Left ventricle myocardium superior (tissue), 1 donor: ENCODE data around the gene SETBP1. TPM values are rescaled to one million over a fixed set of nuclear protein-coding genes. Genes with fewer than 3 reads are reported as not detected.

Experiments used
- ATAC-seq: fragments of 200-7000 bp; cut with Tn5 transposase; one replicate; pipeline ENCODE4 v1.9.1; 2020; ENCODE audit warnings: mild to moderate bottlenecking, moderate library complexity
- DNase-seq: peaks from one replicate; pipeline ENCODE4 v3.0.0-alpha.2; 2020
- intact Hi-C: fragments of 100-400 bp; cut with micrococcal nuclease; formaldehyde crosslinking; loops from one replicate; pipeline ENCODE4 v1.11.0; 2022
- total RNA-seq: library from RNA; stranded (reverse); fragmentation: NEBNext Ultra II Directional; extraction: Animal tissue kit (Norgen Biotek cat#: 25700); gene quantifications from one replicate; pipeline ENCODE4 v1.2.1, GENCODE V29; 2021
- donor health status: DM: no; HTN: yes; CAD: no; lungs with severe emphysema.

The SETBP1 gene
- total RNA-seq, 1 donor from 2014 or later: 6.7 TPM

GRCh38 chr18:44924785-44925499 lies 244.3 kb downstream of the SETBP1 start:
- DNase-seq: no peak
- intact Hi-C loops: no loop called here
- ATAC-seq: peak; percentile 43

DNA sequence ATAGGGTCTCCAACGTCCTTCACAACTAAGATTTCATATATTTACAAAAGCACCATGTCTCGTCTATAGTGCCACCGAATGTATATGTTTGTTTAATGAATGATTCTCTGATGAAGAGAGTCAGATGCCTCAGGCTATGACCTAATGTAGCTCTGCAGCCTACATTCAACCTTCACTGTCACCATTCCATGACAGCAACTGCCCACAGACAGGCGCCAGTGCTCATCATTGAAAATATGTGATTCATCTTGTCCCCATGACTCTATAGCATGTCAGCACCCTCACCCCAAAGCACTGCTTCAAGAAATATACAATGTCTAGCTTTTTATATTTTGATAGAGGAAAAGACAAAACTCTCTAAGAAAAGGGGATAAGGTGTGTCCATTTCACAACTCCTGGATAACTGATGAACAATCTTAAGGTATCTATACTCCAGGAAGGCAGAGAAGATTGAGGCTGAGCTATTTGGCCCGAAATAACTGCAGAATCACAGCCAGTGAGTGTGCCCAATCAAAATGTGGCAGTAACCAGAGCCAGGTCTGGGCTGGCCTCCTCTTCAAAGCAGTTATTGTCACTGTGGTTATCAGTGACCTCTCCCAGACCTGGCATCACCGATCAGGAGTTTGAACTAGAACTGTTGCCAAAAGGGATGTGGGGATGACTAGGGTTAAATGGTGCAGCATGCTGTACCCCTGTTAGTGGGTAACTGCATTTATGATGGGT lies 246.6 kb downstream of the SETBP1 start:
- no peak for DNase-seq
- intact Hi-C loops: no loop called here
- no peak for ATAC-seq

- intact Hi-C loops: no loop called here
- ATAC-seq (no peak), DNase-seq (no peak)
Observed at GRCh38 chr18:44934901-44935300, 254.2 kb downstream of the SETBP1 start.

GRCh38 chr18:44935455-44935854 lies 254.8 kb downstream of the SETBP1 start:
- DNase-seq (no peak), ATAC-seq (no peak)
- intact Hi-C loops: no loop called here

DNA sequence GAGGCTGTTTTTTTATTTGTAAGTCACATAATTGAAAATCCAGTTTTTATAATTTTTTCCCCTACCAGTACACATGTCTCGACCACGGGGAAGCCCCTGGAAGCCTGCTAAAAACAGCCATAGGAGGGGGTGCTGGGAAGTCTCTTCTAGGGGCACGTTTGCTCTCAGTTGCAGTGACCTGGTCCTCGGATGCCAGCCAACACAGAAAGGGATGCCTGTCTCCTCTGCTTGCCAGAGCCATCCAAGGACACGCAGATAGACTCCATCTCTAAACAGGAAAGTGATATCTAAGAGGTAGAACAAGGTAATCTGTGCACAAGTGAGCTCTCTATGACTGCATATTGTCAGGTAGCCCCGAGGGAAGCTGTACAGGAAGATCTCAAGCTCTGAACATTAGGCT lies 255.8 kb downstream of the SETBP1 start:
- DNase-seq: peak; percentile 37
- intact Hi-C loops: no loop called here
- peak; percentile 69 for ATAC-seq

DNA sequence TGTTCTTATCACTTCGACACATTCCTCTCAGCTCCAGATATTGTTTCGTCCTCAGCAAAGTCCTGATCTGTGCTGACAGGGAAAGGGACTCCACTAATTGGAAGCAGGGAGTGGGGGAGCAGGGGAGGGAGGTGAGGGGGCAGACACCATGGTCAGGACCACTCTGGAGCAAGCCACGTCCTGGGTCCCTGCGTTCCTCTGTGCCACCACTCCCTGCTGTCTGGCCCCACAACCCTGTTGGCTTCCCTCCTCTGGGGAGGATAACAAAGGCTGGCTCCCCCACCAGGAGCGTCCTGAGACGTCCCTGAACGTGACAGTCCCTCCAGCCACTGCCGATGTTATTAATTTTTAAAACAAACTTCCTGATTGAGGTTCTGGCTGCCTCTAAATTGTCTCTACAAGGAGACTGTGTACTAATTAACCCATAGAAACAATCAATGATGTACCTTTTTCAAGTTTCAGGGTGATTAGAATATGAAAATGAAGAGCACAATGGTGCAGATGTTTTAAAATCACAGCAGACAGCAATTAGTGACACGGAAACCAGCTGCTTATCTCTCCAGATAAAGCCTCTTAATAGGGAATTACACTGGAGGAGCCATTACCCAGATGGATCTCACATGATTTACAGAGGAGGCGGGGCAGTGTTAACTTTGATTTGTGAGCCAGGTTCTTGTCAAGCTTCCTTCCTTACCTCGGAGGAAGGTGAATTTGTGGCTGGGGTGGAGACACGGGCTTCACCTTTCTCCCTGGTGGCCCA lies 257.5 kb downstream of the SETBP1 start:
- DNase-seq: no peak
- ATAC-seq: peak; percentile 27
- intact Hi-C loops: no loop called here

DNA sequence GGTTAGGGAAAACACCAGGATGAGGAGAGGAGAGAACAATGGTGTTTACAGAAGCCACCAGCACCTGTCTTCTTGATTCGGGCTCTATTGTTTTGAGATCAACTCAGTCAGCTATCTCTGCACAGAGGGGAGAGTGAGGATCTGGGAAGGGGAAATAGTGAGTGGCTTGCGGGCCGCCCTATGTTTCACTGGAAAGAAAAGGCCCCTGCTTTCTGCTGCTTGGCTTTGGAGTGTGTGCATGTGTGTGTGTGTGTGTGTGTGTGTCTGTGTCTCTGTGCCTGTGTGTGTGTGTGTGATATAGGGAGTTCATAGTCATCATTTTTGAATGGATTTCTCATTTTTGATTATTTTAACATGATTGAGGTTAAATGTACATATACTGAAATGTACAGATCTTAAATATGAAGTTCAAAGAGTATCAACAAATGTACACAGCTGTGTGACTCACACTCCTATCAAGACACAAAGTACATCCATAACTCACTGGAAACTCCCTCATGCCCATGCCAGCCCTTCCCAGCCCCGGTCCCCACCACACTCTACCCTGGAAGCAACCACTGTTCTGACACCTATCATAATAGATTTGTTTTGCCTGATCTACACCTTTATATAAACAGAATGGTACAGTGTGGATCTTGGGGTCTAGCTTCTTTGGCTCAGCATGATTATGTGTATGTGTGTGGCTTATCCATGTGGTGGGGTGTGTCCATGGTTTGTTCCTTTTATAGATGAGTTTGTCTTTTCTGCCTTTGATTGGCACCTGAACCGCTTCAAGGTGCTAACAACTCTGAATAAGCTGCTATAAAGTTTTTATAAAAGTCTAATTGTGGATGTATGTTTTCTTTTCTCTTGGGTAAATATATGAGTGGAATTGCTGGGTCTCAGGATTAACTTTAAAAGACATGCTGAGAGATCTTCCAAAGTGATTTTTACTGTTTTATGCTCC lies 258.3 kb downstream of the SETBP1 start:
- DNase-seq: no peak

GRCh38 chr18:44941516-44941915 lies 260.8 kb downstream of the SETBP1 start:
- DNase-seq (no peak), ATAC-seq (no peak)
- intact Hi-C loops: no loop called here

More for the DNA sequence above, 258.3 kb downstream of the SETBP1 start:
- intact Hi-C loops: no loop called here
- ATAC-seq: no peak

GRCh38 chr18:44942073-44942472 lies 261.4 kb downstream of the SETBP1 start:
- intact Hi-C loops: no loop called here
- no peak for DNase-seq
- no peak for ATAC-seq

- intact Hi-C loops: no loop called here
- no peak for ATAC-seq
- no peak for DNase-seq
Observed at GRCh38 chr18:44943311-44943881, 262.7 kb downstream of the SETBP1 start.

DNA sequence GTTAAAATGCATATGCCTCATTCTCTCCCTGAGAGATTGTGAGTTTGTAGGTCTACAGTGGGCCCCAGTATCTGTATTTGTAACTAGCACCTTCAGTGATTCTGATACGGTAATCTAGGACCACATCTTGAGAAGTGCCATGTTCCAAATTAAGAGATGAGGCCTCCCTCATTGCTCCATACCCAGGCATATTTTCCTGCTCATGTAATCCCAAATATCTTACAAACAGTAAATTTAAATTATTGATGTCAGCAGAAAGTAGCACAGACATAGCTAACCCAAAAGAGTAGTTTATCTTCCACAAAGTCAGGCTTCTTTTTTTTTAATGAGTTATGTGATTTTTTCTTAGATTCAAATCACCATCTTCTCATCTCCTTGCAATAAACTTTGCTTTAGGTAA lies 263.8 kb downstream of the SETBP1 start:
- ATAC-seq: no peak
- DNase-seq: no peak
- intact Hi-C loops: no loop called here

DNA sequence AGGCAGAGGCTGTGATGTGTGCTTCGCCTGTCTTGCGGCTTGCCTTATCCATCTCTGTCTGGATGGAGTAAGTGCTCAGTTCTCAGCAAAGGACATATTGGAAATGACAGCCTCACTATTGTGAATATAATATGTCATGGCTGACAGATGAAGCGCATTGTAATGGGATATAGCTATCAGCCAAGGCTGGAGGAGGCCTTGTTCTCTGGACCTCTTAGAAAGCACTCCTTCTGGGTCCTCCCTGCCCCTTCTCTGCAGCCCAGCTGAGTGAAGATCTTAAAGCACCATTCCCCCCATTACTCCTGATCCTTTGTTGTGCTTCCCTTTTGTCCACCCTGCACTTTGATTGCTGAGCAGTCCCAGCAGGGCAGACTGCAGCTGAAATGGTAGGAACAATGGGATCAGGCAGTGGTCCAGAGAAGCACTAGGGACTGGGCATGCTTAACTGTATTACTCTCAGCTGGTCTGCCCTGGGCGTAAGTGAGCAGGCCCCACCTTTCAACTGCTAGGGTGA lies 265.3 kb downstream of the SETBP1 start:
- intact Hi-C loops: no loop called here

DNA sequence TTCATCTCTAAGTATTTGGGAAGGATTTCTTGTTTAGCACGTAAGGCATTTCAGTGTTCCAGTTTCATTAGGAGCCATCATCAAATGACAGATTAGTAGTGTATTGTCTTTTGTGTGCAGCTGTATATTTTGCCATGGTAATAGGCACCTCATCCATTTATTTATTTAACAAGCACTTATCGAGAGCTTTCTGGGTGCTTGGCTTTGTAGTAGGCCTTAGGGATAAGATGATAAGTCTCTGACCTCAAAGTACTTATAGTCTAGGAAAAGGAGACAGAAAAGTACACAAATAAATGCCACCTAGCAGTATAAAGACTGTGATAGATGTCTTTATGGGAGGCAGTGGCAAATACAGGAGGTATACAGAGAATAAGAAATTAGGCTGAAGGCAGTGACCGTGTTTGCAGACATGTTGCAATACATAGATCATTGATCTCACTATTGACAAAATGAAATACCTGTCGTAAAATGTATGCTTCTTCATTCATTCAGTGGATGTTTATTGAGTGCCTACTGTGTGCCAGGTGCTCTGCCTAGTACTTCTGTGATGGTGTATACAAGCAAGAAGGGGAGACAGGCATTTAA lies 265.9 kb downstream of the SETBP1 start:
- DNase-seq (no peak), ATAC-seq (no peak)
- intact Hi-C loops: no loop called here

More for the DNA sequence above, 265.3 kb downstream of the SETBP1 start:
- no peak for DNase-seq
- ATAC-seq: no peak

GRCh38 chr18:44949967-44950366 lies 269.3 kb downstream of the SETBP1 start:
- ATAC-seq: no peak

GRCh38 chr18:44950685-44951195 lies 270.1 kb downstream of the SETBP1 start:
- intact Hi-C loops: no loop called here
- DNase-seq (no peak), ATAC-seq (no peak)

More at GRCh38 chr18:44949967-44950366, 269.3 kb downstream of the SETBP1 start:
- intact Hi-C loops: no loop called here
- no peak for DNase-seq

DNA sequence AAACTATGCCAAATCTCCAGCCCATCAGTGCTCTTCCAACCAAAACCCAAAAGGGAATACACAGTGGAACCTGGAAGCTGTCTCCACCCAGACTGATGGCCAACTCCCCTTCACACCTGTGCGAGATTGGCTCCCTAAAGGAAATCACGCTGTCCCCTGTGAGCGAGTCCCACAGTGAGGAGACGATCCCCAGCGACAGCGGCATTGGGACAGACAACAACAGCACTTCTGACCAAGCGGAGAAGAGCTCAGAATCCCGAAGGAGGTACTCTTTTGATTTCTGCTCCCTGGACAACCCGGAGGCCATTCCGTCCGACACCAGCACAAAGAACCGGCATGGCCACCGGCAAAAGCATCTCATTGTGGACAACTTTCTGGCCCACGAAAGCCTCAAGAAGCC lies 271.1 kb downstream of the SETBP1 start:
- no peak for ATAC-seq
- no peak for DNase-seq
- intact Hi-C loops: no loop called here

DNA sequence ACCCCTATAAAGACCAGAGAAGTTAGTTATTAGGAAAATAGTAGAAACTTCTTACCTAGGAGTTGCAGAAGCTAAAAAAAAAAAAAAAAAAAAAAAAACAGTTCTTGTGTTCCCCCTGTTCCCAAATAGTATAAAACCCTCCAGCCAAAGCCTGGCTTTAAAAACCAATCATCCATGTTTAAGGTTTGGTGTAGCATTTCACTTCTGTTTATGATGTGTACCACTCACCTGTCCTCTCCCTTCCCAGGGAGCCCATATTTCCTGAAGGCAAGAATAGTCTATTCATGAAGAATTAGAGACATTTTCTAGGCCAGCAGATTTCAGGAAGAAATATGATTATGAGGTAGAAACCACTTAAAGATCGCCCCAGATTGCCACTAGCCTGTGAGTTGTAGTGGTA lies 273.6 kb downstream of the SETBP1 start:
- intact Hi-C loops: no loop called here
- ATAC-seq (no peak), DNase-seq (no peak)

- ATAC-seq: no peak
- DNase-seq: no peak
- intact Hi-C loops: no loop called here
Observed at GRCh38 chr18:44955825-44956224, 275.1 kb downstream of the SETBP1 start.
